GM20431 (cell line): ENCODE results near the gene DDR1.
"Not testable (repeated sequence)": the region's sequence is repeated elsewhere in the genome, so short reads cannot be mapped to it uniquely, and the experiment has no call there.

Experiments
- in situ Hi-C: fragments of 300-500 bp; cut with MseI, MboI; formaldehyde crosslinking; loops from one replicate; pipeline ENCODE4 v1.15.0; 2020; ENCODE audit warnings: low sequenced_read_pairs; ENCODE audit not compliant: unreplicated experiment

Gene DDR1

GRCh38 chr6:30849903-30850651, 34.2 kb upstream of the DDR1 start:
- in situ Hi-C loops = loop anchor here (25.0 kb wide), 1 partner anchor 212 kb away; no protein-coding TSS in a partner anchor

GRCh38 chr6:30852459-30852858, 31.9 kb upstream of the DDR1 start:
- in situ Hi-C loops = not testable (repeated sequence)

- in situ Hi-C loops = no loop called here
Observed at GRCh38 chr6:30854285-30855040, 29.9 kb upstream of the DDR1 start.

- in situ Hi-C loops = no loop called here
Observed at GRCh38 chr6:30855429-30856075, 28.8 kb upstream of the DDR1 start.

DNA sequence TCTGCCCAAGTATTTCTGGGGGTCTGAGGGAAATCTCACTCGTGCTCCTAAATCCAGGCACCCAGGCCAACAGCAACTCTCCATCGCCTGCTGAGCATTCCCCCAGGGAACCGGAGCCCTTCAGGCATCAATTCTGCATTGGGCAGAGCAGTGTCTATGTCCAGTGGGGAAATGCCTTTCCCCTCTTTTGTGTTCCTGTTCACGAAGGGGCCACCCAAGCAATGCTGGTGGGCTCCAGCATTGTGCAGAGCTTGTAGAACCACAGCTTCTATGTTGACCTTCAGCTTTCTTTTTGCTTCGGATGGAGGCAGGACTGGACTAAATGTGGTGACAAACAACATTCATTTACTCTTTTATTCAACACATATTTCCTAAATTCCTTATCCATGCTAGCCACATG, 27.2 kb upstream of the DDR1 start:
- in situ Hi-C loops = no loop called here

DNA sequence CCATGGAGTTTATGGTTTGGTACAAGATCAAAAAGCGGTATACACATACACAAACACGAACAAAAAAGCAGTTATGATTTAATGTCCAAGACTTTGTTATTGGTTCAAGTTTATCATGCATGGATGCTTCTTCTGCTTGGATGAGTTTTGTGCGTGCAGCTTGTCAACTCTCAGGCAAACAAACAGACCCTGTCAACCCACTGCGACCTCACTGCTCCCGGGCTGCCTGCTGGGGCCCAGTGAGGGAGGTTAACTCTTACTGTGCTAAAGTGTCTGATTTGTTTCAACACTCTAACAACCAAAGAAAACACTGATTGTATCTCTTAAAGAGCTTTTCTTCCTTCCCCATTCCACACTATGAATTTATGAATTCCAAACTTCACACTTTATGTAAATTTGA, 26.8 kb upstream of the DDR1 start:
- in situ Hi-C loops = no loop called here

- in situ Hi-C loops = not testable (repeated sequence)
Observed at GRCh38 chr6:30859726-30860125, 24.6 kb upstream of the DDR1 start.

- in situ Hi-C loops = no loop called here
Observed at GRCh38 chr6:30861257-30862048, 22.9 kb upstream of the DDR1 start.

DNA sequence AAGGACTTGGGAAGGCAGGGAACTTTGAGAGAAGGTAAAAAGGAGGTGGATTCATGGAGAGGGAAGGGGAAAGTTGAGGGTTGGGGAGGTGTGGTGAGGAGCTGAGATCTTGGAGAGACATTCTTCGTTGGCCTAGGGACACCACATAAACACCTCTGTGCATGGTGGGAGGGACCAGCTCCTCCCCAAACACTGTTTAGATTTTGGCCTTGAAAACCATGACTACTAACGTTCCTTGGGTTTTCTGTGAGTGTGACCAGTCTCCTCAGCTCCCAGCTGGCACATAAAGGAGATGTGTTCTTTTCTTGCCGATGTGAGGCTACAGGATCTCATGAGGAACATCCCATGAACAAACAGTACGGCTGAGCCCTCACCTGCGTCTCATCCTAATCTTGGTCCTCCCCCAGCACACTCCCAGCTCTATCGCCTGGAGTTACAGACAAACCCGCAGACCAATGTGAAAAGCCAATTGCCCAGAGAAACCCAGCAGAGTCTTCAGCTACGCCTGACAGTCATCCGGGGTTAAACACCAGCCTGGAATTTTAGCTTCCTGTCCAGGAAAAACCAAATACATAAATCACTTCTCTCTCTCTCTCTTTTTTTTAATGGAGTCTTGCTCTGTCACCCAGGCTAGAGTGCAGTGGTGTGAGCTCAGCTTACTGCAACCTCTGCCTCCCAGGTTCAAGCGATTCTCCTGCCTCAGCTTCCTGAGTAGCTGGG, 22.0 kb upstream of the DDR1 start:
- in situ Hi-C loops = no loop called here

DNA sequence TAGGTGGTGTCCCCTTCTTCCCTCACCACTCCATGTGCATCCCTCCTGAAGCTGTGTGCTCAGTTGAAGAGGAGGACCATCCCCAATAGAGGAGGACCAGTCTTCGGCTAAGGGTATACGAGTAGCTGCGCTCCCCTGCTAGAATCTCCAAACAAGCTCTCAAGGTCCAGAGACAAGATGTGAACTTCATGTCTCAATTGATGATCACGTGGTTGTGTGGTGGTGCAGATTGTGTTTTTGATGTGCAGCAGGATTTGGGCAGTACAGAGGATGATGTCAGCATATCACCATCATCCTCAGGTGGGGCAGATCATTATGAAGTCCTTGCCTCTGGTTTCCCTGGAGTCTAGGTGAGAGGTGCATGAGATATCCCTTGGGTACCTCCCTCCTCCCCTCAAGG, 20.0 kb upstream of the DDR1 start:
- in situ Hi-C loops = no loop called here

- in situ Hi-C loops = not testable (repeated sequence)
Observed at GRCh38 chr6:30869241-30869749, 15.0 kb upstream of the DDR1 start.

- in situ Hi-C loops = no loop called here
Observed at GRCh38 chr6:30870546-30870945, 13.8 kb upstream of the DDR1 start.

- in situ Hi-C loops = no loop called here
Observed at GRCh38 chr6:30871592-30872183, 12.6 kb upstream of the DDR1 start.

DNA sequence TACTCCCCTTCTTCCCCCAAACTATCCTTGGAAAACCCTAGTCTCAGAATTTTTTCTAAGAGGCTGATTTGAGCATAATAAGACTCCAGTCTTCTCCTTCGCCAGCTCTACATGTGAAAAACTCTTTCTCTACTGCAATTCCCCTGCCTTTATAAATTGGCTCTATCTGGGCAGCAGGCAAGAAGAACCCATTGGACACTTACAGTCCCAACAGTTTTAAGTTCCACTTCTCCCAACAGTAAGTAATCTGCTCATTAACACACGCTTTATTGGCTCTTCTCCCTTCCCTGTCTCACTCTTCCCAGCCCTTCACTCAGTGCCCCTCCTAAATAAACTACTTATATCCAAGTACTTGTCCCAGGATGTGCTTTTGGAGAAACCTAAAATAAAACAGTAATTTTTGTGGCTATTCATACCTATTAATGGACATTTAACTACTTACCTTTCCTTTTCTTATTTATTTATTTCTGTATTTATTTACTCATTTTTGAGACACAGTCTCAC, 11.1 kb upstream of the DDR1 start:
- in situ Hi-C loops = no loop called here

GRCh38 chr6:30873795-30874194, 10.5 kb upstream of the DDR1 start:
- in situ Hi-C loops = not testable (repeated sequence)

- in situ Hi-C loops = no loop called here
Observed at GRCh38 chr6:30875244-30876038, 8.9 kb upstream of the DDR1 start.

GRCh38 chr6:30876039-30876730, 8.1 kb upstream of the DDR1 start:
- in situ Hi-C loops = no loop called here
